Endothelial cell of umbilical vein (primary cell): Measurements from ENCODE around the gene SAT1. TPM values are rescaled to one million over a fixed set of nuclear protein-coding genes. Genes with fewer than 3 reads are reported as not detected.

Experiments
- BruUV-seq: library from RNA; stranded (reverse); fragments of 400-500 nt; replicated peaks from 2 replicates; lab custom pipeline; 2021; lab: Mats Ljungman, UMichigan
- CTCF ChIA-PET: fragments of 300-600, 350-600 bp; sonication (Branson Sonifier 250); formaldehyde crosslinking; loops from one replicate; lab custom pipeline; 2021; ENCODE audit warnings: antibody characterized with exemption, inconsistent platforms; lab: Charles Lee
- POLR2A ChIA-PET: fragments of 300-600, 350-600 bp; sonication (Branson Sonifier 250); formaldehyde crosslinking; loops from one replicate; lab custom pipeline; 2021; ENCODE audit warnings: antibody characterized with exemption, inconsistent platforms; lab: Charles Lee
- DNase-seq: peaks from one replicate; pipeline ENCODE4 v3.0.0-alpha.2; 2011; ENCODE audit warnings: low read depth, low spot score
- FAIRE-seq: peaks from 2 replicates; lab custom pipeline; 2011; peaks lifted over from hg19 to GRCh38; lab: Jason Lieb, UNC
- H2AFZ ChIP-seq: 2 replicates; pipeline ENCODE4 v1.6.0; 2012; ENCODE audit warnings: low read depth, low read length, control low read depth, inconsistent platforms
- H3K27ac ChIP-seq: 2 replicates; pipeline ENCODE4 v1.5.1; 2011; ENCODE audit warnings: low read depth, mild to moderate bottlenecking, control low read depth, low read length, moderate library complexity; ENCODE audit not compliant: insufficient read depth
- H3K27me3 ChIP-seq, 2 experiments: 2 replicates each; pipeline versions ENCODE4 v1.6.0 to v1.6.1; 2011; ENCODE audit warnings: low read length in 2 of 2, mixed read lengths in 1 of 2; ENCODE audit not compliant: control insufficient read depth in 2 of 2, insufficient read depth in 2 of 2
- H3K36me3 ChIP-seq, 2 experiments: 2 replicates in 1 of 2; 3 replicates in 1 of 2; pipeline ENCODE4 v1.5.1; 2011; ENCODE audit warnings: low read length in 2 of 2, mild to moderate bottlenecking in 1 of 2, moderate library complexity in 1 of 2; ENCODE audit not compliant: control insufficient read depth in 2 of 2, insufficient read depth in 2 of 2; ENCODE audit errors: extremely low read depth in 1 of 2
- H3K4me1 ChIP-seq: 3 replicates; pipeline ENCODE4 v1.5.1; 2011; ENCODE audit warnings: mild to moderate bottlenecking, low read length; ENCODE audit not compliant: control insufficient read depth, insufficient read depth; ENCODE audit errors: extremely low read depth
- H3K4me2 ChIP-seq: 2 replicates; pipeline ENCODE4 v1.6.1; 2011; ENCODE audit warnings: low read length, control low read depth, mixed read lengths; ENCODE audit not compliant: insufficient read depth
- H3K4me3 ChIP-seq, 3 experiments: fragments of 200-600 bp in 1 of 3; sonication (generic), shearing (Covaris generic) in 1 of 3; replicated peaks in 1 of 3; 2 replicates each; pipeline ENCODE4 v1.5.1; 2011 to 2016; ENCODE audit warnings: control low read depth in 3 of 3, low read length in 3 of 3, mild to moderate bottlenecking in 2 of 3, inconsistent platforms in 1 of 3, low read depth in 1 of 3, moderate library complexity in 1 of 3; ENCODE audit not compliant: insufficient read depth in 1 of 3
- H3K79me2 ChIP-seq: 2 replicates; pipeline ENCODE4 v1.6.0; 2012; ENCODE audit warnings: low read length, inconsistent platforms; ENCODE audit not compliant: control insufficient read depth, insufficient read depth
- H3K9ac ChIP-seq: replicated peaks from 2 replicates; pipeline ENCODE3; 2011; ENCODE audit warnings: low read length, control low read depth; ENCODE audit not compliant: insufficient read depth; ENCODE audit errors: extremely low read depth
- H3K9me1 ChIP-seq: replicated peaks from 3 replicates; pipeline ENCODE4 v1.6.0; 2011; ENCODE audit warnings: mild to moderate bottlenecking, low read length; ENCODE audit not compliant: control insufficient read depth, insufficient read depth; ENCODE audit errors: extremely low read depth
- H3K9me3 ChIP-seq: replicated peaks from 2 replicates; pipeline ENCODE4 v1.5.1; 2012; ENCODE audit warnings: low read length, inconsistent platforms; ENCODE audit not compliant: control insufficient read depth, insufficient read depth
- H4K20me1 ChIP-seq: replicated peaks from 2 replicates; pipeline ENCODE3; 2011; ENCODE audit warnings: mild to moderate bottlenecking, low read length; ENCODE audit not compliant: control insufficient read depth, insufficient read depth; ENCODE audit errors: extremely low read depth
- FOS ChIP-seq: IDR thresholded peaks from 2 replicates; pipeline ENCODE4 v1.6.1; 2011; ENCODE audit warnings: mild to moderate bottlenecking, low read length, moderate library complexity, borderline replicate concordance; ENCODE audit not compliant: insufficient read depth
- GATA2 ChIP-seq: IDR thresholded peaks from 2 replicates; pipeline ENCODE4 v1.7.0; 2011; ENCODE audit warnings: low read depth, mild to moderate bottlenecking, moderate library complexity, mixed read lengths, low read length; ENCODE audit not compliant: insufficient read length, insufficient read depth
- JUN ChIP-seq: IDR thresholded peaks from 2 replicates; pipeline ENCODE4 v1.6.1; 2011; ENCODE audit warnings: borderline replicate concordance, low read depth; ENCODE audit not compliant: insufficient read length, insufficient read depth
- MYC ChIP-seq: IDR thresholded peaks from one replicate; pipeline ENCODE4 v1.6.1; 2011; ENCODE audit warnings: mild to moderate bottlenecking, low read depth, low read length
- POLR2A ChIP-seq: IDR thresholded peaks from 2 replicates; pipeline ENCODE4 v1.6.1; 2012; ENCODE audit warnings: low read depth, mild to moderate bottlenecking, control low read depth, low read length
- POLR2AphosphoS5 ChIP-seq: IDR thresholded peaks from 2 replicates; pipeline ENCODE4 v1.6.1; 2012; ENCODE audit warnings: low read depth, mild to moderate bottlenecking, control low read depth, low read length, moderate library complexity; ENCODE audit not compliant: insufficient read depth
- dilution Hi-C: fragments of 300-500 bp; cut with MboI; formaldehyde crosslinking; loops from one replicate; pipeline ENCODE4 v1.15.0; 2019; ENCODE audit warnings: low sequenced_read_pairs; ENCODE audit not compliant: extremely low pct_ligation_motif_present
- intact Hi-C: fragments of 100-400 bp; cut with micrococcal nuclease; formaldehyde crosslinking; loops from one replicate; pipeline ENCODE4 v1.10.0; 2022
- polyA plus RNA-seq, 4 experiments: library from polyadenylated mRNA; depleted of rRNA in 3 of 4; stranded (reverse) in 3 of 4; unstranded in 1 of 4; fragments of >200 nt; gene quantifications; 2 replicates each; pipeline versions ENCODE4 v1.2.1 to v1.2.3, GENCODE V29; 2011 to 2012; ENCODE audit warnings: missing spikeins in 1 of 4
- total RNA-seq: library from RNA; stranded (reverse); gene quantifications from 2 replicates; pipeline ENCODE4 v1.2.3, GENCODE V29; 2021
- TF ChIP-seq, protein P1 (sequence below), 2 donors: IDR thresholded peaks; 1 replicate in 1 of 2; 2 replicates in 1 of 2; pipeline ENCODE4 v1.5.1; 2011; ENCODE audit warnings: low read length in 2 of 2, mild to moderate bottlenecking in 2 of 2, moderate library complexity in 2 of 2, control low read depth in 1 of 2, inconsistent platforms in 1 of 2, low read depth in 1 of 2; ENCODE audit not compliant: insufficient read depth in 1 of 2; ENCODE audit errors: extremely low read depth in 1 of 2

Gene SAT1
- total and polyA plus RNA-seq, 2 donors (not counting 3 experiments of a cell fraction or from before 2014, with no cell fraction given) = 289 to 526 TPM

DNA sequence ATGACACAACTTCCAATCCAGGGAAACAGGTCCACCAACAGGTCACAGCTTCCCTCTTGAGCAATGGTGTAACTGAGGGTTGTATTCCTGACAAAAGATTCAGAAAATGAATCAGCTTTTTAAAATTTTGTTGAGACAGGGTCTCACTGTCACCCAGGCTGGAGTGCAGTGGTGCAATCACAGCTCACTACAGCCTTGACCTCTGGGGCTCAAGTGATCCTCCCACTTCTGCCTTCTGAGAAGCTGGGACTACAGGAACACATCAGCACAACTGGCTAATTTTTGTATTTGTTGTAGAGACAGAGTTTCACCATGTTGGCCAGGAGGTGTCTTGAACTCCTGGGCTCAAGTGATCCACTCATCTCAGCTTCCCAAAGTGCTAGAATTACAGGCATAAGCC is 43.7 kb downstream of the SAT1 start:
- FAIRE-seq = peak; percentile 43

DNA sequence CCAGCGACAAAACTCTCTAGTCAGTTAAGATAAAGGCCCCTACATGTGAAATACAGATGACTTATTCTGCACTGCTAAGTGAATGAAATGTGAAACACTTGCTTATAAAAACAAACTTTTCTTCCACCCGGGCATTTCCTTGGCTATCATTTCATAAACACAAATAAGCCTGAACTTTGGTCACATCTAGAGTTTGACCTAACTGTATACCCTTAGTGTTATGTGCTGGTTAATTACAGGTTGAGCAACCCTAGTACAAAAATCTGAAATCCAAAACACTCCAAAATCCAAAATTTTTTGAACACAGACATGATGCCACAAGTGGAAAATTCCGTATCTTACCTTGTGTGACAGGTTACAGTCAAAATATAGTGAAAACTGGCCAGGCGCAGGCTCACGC is 45.9 kb downstream of the SAT1 start:
- Histone ChIP-seq H3K4me3 (no peak overlapping the region), H3K4me1 (no peaks in the 10 kb centered on the region), H3K9me1 (no peaks in the 10 kb centered on the region), H4K20me1 (no peaks in the 10 kb centered on the region), H3K9ac (no peak overlapping the region), H3K79me2 (no peaks in the 10 kb centered on the region), H3K27me3 (no peaks in the 10 kb centered on the region), H3K4me2 (no peak overlapping the region), H2AFZ (no peak overlapping the region), H3K36me3 (no peaks in the 10 kb centered on the region), H3K9me3 (no peaks in the 10 kb centered on the region), H3K27ac (no peak overlapping the region)
- dilution Hi-C loops (no loop called here), intact Hi-C loops (no loop called here)
- FAIRE-seq = no peak
- ChIA-PET CTCF (no interaction called here), POLR2A (no interaction called here)
- TF ChIP-seq JUN = no peak
- no peak for TF ChIP-seq FOS
- TF ChIP-seq GATA2 = no peak
- TF ChIP-seq POLR2A = no peak
- TF ChIP-seq, protein P1, sequence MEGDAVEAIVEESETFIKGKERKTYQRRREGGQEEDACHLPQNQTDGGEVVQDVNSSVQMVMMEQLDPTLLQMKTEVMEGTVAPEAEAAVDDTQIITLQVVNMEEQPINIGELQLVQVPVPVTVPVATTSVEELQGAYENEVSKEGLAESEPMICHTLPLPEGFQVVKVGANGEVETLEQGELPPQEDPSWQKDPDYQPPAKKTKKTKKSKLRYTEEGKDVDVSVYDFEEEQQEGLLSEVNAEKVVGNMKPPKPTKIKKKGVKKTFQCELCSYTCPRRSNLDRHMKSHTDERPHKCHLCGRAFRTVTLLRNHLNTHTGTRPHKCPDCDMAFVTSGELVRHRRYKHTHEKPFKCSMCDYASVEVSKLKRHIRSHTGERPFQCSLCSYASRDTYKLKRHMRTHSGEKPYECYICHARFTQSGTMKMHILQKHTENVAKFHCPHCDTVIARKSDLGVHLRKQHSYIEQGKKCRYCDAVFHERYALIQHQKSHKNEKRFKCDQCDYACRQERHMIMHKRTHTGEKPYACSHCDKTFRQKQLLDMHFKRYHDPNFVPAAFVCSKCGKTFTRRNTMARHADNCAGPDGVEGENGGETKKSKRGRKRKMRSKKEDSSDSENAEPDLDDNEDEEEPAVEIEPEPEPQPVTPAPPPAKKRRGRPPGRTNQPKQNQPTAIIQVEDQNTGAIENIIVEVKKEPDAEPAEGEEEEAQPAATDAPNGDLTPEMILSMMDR (IDR thresholded peaks at IDR 0.05; ENCODE audit: extremely low read depth in 1 of 2, insufficient read depth in 1 of 2, low read depth in 1 of 2, low read length in 2 of 2) = no peak
- no TSS peak for BruUV-seq
- no peak for DNase-seq

More for the DNA sequence above, 43.7 kb downstream of the SAT1 start:
- Histone ChIP-seq H3K79me2 (no peaks in the 10 kb centered on the region), H3K27ac (no peak overlapping the region), H3K9me1 (no peaks in the 10 kb centered on the region), H3K27me3 (no peaks in the 10 kb centered on the region), H4K20me1 (no peaks in the 10 kb centered on the region), H3K36me3 (no peaks in the 10 kb centered on the region), H3K4me2 (no peak overlapping the region), H3K9ac (no peak overlapping the region), H3K9me3 (no peaks in the 10 kb centered on the region), H3K4me3 (no peak overlapping the region), H3K4me1 (no peaks in the 10 kb centered on the region), H2AFZ (no peak overlapping the region)
- TF ChIP-seq JUN (no peak), POLR2AphosphoS5 (no peak), GATA2 (no peak), MYC (no peak), POLR2A (no peak), FOS (no peak)
- TF ChIP-seq, protein P1 (IDR thresholded peaks at IDR 0.05; ENCODE audit: extremely low read depth in 1 of 2, insufficient read depth in 1 of 2, low read depth in 1 of 2, low read length in 2 of 2) = no peak
- ChIA-PET CTCF (no interaction called here), POLR2A (interaction anchor here (0.6 kb wide), 1 partner anchor 10 kb away, joined by 4 read pairs; no protein-coding TSS in a partner anchor)
- BruUV-seq = no TSS peak
- DNase-seq = no peak
- dilution Hi-C loops (no loop called here), intact Hi-C loops (no loop called here)
